ENCODE data around the gene ASPSCR1.
"Not testable (repeated sequence)": the region's sequence is repeated elsewhere in the genome, so short reads cannot be mapped to it uniquely, and the experiment has no call there.

Gene ASPSCR1

DNA sequence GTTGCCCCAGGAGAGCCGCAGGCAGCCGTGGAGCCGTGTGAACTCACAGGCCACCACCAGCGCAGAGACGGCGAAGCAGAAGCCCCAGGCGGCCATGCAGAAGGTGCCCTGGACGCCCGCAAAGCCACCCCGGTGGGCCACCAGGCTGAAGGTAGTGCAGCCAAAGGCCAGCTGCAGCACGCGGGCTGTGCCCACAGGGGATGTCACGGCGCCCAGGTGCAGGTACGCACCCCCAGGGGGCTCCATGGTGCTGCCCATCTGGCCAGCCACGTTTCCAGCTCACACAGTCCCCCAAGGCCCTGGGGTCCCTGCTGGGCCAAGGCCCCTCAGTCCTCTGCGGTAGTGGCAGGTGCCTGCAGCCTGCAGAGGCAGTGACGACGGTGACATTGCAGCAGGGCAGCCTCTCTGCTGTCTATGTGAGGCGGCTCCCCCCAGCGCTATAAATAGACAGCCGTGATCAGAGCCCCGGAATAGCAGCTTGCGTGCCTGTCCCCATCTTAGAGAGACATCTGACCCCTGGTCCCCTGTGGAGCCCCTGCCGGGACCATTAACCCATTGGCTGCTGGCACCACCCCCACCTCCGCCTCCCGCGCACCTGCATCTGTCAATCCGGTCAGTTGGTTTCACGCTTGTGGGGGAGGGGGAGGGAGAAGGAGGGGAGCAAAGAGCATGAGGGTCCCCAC, 35.8 kb upstream of the ASPSCR1 start:
- DNase-seq (ENCODE audit: low spot score), result no peak

DNA sequence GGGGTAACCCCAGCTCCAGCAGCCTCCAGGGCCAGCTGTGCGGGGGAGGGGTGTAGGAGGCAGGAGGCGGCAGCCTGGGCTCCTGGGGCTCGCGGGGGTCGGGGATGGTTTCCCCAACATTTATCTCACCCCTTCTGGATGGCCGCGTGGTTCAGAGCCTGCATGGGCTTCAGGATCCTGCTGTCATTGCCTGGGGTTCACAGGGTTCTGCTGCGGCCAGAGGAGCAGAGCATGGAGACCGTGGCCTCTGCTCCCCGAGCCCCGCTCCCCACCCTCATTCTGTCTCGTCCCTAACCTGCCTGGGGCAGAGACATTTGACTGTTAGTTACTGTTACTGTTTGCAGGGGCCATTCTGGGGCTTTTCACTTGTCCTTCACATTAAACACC, 35.3 kb upstream of the ASPSCR1 start:
- DNase-seq (ENCODE audit: low spot score), result no peak

DNA sequence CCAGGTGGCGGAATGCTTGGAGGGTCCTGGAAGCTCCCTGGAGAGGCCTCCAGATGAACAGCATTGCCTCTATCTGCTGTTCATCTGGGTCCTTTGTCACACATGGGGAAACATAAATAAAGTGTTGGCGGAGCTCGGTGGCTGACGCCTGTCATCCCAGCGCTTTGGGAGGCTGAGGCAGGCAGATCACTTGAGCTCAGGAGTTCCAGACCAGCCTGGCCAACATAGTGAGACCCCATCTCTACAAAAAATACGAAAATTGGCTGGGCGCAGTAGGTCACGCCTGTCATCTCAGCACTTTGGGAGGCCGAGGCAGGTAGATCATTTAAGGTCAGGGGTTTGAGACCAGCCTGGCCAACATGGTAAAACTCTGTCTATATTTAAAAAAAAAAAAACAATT, 32.6 kb upstream of the ASPSCR1 start:
- DNase-seq (ENCODE audit: low spot score), result no peak

DNA sequence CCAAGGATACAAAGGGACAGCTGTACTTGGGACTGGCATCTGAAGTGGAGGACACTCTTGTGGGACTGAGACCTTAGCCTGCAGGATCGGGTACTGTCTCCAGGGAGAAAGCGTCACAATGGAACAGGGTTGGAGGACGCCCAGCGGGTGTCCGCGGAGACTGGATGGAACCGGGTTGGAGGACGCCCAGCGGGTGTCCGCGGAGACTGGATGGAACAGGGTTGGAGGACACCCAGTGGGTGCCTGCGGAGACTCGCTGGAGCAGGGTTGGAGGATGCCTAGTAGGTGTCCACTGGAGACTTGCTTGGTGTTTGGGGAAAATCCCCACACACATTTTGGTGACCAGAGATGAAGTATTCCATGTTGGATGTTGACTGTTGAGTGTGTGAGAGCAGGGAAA, 30.2 kb upstream of the ASPSCR1 start, which contains the start of gene MYADML2:
MYADML2 (minus strand) TSS at position 45 of the 400 bp plus-strand sequence. CDS start 5,492 bp downstream, outside the sequence.
- DNase-seq (ENCODE audit: low spot score), result no peak

DNA sequence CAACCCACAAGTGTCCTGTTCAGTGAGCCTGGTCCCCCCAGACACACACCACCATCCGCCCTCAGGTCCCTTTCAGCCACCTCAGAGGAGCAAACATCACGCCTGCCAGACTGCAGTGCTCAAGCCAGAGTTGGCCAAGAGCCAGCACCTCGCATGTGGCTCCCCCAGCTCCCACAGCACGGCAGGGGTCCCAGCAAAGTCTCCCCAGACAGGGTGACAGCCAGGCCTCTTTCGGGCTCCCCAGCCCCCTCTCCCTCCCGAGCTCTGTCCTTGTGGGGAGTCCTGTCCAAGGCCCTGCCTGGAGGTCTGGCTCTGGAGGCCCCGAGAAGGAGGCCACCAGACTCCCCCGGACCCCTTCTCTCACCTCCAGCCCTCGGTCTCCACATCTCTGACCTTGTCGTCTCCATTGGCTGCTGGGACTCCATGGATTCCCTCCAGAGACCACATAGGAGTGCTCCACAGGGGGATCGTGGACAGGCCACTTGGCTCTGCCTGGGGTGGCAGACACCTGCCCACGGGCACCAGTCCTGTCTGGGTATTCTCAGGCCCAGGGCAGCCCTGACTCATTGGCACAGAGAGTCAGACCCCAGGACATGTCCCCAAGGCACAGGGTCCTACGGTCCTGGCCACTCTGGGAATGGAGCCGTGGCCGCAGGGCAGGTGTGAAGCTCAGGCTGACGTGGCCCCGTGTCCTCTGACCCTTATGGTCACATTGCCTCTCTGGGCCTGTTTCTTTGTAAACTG, 28.6 kb upstream of the ASPSCR1 start:
- DNase-seq (ENCODE audit: low spot score), result no peak

DNA sequence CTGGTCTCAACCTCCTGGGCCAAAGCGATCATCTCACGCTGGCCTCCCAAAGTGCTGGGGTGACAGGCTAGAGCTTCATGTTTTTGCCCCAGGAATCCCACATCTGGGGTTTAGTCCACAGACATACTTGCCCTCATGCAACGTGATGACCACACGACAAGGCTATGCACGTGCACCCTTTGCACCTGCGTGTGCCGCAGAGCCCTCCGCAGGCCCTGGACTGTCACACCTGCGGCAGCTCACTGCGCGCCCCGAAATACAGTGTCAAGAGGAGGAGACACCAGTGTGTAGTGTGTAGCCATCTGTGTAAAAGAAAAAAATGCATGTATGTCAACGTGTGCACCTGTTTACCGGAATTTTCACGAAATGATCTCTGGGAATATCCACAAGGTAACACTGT, 26.9 kb upstream of the ASPSCR1 start:
- DNase-seq (ENCODE audit: low spot score), result no peak

DNA sequence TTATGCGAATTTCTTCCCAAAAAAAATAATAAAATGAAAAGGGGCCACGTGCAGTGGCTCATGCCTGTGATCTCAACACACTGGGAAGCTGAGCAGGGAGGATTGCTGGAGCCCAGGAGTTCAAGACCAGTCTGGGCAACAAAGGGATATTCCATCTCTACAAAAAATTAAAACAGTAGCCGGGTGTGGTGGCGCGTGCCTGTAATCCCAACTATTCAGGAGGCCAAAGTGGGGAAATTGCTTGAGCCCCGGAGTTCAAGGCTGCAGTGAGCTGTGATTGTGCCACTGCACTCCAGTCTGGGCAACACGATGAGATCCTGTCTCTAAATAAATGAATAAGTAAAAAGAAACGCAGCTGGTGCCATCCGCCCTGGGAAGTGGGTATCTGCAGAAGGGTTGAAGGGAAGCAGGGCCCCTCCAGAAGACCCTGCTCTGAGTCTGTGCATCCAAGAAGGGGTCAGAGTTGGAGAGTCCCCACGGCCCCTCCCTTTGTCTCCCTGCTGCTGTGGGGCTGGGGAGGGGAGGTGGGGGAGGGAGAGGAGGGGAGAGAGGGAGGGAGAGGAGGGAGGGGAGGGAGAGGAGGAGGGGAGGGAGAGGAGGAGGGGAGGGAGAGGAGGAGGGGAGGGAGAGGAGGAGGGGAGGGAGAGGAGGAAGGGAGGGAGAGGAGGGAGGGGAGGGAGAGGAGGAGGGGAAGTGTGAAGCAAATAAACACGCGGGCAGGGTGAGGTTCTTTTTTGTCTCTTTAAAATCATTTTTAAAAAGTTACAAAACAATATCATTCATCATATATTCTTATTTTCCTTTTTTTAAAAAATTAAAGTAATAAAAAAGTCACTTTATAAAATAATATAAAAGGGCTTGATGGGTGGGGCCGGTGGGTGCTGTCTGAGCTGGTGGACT, 25.4 kb upstream of the ASPSCR1 start:
- no peak for DNase-seq (ENCODE audit: low spot score)

DNA sequence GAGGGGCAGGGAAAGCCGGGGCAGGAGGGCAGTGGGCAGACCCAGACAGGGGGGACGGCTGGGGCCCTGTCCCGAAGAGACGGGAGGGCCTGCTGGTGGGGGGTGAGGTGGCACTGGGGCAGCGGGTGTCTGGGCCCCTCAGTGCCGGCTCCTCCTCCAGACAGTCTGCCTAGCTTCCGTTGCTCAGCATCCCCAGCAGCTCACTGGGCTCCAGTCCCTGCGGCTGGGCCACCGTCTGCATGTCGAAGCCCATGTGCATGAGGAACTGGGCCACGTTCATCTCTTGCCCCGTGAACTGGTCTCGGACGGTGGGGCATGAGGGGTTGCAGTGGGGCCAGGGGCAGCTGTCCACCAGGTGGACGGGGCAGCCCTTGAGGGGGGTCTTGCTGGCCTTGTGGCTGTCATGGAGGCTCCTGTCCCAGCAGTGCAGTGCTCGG, 24.6 kb upstream of the ASPSCR1 start:
- no peak for DNase-seq (ENCODE audit: low spot score)

DNA sequence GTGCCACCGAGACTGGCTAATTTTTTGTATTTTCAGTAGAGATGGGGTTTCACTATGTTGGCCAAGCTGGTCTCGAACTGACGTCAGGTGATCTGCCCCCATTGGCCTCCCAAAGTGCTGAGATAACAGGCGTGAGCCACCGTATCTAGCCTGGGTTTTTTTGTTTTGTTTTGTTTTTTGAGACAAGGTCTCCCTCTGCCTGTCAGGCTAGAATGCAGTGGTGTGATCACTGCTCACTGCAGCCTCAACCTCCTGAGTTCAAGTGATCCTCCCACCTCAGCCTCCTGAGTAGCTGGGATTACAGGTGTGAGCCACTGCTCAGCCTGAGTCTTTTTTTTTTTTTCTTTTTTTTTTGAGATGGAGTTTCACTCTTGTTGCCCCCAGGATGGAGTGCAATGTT, 24.0 kb upstream of the ASPSCR1 start:
- not testable (repeated sequence) for DNase-seq (ENCODE audit: low spot score)

DNA sequence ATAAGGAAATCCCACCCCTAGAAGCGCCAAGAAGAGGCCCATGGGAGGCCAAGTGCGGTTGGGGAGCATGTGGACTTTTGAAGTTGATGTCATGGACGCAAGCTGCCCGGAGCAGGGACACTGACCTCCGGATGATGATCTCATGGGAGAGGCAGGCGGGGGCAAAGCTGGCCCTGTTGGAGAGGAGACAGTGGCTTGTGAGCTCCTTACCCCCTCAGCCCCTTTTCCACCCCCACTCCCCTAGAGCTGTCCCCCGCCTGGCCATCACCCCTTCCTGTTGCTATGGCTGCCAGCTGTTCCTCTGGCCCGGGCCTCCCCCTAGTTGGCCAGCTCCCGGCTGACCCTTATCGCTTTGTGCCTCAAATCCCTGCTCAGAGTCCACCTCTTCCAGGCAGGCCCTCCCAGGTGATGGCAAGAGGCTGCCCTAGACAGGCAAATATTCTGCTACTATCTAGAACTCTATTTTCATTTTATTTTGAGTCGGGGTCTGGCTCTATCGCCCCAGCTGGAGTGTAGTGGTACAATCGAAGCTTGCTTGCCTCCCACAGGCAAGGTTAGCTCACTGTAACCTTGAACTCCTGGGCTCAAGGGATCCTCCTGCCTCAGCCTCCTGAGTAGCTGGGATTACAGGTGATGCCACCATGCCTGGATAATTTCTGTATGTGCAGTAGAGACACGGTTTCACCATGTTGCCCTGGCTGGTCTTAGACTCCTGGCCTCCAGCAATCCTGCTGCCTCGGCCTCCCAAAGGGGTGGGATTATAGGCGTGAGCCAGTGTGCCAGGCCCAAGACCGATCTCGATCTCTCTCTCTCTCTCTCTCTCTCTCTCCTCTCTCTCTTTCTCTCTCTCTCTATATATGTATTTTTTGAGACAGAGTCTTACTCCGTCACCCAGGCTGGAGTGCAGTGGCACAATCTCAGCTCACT, 23.0 kb upstream of the ASPSCR1 start:
- DNase-seq (ENCODE audit: low spot score), result no peak

DNA sequence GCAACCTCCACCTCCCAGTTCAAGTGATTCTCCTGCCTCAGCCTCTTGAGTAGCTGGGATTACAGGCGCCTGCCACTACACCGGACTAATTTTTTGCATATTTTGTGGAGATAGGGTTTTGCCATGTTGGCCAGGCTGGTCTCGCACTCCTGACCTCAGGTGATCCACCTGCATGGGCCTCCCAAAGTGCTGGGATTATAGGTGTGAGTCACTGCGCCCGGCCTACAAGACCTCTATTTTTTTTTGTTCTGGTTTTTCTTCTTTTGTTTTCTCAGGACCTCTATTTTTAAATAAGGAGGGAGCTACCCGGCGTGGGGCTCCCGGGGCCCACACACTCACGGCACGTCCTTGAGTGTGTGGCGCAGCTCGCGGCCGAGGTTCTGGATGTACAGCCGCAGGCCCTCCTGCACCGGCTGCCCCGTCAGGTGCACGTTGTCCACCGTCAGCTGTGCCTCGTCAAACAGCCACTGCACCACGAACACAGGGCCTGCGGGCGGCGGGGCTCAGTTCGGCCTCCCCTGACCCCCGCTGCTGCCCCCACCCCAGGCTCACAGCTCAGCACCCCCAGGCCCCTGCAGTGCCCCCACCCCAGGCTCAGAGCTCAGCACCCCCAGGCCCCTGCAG, 22.3 kb upstream of the ASPSCR1 start:
- DNase-seq (ENCODE audit: low spot score), result no peak

DNA sequence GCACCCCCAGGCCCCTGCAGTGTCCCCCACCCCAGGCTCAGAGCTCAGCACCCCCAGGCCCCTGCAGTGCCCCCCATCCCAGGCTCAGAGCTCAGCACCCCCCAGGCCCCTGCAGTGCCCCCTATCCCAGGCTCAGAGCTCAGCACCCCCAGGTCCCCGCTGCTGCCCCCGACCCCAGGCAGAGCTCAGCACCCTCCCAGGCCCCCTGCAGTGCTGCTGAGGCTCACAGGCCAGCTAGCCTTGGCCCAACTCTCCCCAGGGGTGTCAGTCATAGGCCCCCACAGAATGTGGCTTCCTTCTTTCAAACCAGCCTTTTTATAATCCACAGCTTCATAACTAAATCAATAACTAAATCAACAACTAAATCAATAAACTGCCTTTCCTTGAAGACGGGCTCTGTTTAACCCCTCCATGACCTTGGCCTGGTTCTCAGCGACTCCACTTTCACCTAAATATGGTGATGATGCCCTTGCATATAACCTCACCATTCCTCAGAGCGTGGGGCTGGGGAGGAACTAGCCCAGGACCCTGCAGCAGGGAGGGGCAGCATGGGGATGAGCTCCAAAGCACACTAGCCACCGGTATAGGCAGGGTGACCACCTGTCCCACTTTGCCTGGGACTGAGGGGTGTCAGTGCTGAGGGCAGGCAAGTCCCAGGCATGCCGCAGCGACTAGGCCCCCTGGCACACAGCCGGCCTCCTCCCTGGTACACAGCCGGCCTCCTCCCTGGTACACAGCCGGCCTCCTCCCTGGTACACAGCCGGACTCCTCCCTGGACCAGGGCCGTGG, 21.5 kb upstream of the ASPSCR1 start:
- DNase-seq (ENCODE audit: low spot score), result no peak

DNA sequence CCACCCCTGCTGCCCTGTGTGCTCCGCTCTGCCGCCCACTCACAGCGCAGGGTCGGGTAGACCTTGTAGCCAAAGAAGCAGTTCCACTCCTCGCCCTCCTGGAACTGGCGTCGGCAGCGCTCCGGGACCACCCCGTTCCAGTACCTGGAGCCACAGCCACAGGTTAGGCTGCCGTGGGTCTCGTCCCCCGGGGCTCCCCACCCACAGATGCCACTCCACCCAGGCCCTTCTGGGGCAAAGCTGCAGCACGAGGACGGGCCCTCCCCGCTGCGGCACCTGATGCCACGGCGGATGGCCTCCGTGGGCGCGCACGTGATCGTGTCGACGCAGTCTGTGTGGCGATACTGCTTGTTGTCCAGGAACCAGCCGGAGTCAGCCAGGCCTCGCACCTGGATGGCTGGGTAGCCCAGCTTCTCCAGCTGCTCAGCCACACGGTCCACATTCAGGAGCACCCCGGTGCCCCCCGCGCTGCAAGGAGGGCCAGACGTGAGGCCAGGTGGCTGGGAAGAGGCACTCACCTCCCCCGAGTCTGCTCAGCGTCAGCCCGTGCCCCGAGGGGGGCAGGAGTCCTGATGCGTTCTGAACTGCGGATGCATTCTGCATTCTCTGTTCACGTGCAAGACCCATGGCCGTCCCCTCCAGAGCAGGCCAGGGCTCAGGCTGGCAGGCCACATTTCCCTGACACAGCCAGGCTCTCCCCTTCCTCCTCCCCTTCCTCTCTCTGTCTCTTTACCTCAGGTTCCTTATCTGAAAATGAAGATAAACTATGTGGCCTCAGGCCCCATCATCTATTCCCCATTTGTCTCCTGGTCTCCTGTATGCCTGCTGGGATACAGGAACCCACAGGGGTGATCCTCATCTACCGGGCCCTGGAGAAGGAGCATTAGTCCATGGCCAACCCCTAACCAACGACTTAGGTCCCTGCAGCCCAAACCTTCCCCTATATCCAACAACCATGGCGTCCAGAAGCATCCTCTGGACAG, 20.5 kb upstream of the ASPSCR1 start:
- no peak for DNase-seq (ENCODE audit: low spot score)

DNA sequence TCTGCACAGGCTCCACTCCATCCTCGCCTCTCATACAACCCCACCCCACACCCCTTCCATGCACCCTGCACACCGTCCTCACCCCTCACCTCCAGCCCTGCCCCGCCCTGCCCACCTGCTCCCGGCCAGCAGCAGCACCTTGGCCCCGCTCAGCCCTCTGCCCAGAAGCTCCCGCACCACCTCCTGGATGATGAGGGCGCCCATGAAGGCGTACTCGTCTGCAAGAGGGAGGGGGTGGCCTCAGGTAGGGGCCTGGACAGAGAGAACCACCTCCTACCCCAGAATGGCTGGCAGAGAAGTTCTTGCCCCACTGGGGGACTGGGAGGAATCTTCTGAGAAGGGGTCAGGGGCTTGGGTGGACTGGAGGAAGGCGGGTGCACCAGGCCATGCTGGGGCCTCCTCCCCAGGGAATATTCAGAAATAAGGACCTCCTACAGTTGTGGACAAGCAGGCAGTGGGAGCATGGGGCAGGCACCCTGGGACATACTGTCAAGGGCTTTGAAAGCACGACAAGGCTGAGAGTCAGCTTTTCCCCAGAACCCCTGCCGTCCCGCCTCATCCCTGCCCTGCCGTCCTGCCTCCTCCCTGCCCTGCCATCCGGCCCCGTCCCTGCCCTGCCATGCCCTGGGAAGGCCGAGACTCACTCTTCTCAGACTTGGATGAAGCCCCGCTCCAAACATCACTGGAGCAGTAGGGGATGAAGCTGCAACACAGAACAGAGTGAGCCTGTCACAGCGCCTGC, 19.6 kb upstream of the ASPSCR1 start:
- no peak for DNase-seq (ENCODE audit: low spot score)

DNA sequence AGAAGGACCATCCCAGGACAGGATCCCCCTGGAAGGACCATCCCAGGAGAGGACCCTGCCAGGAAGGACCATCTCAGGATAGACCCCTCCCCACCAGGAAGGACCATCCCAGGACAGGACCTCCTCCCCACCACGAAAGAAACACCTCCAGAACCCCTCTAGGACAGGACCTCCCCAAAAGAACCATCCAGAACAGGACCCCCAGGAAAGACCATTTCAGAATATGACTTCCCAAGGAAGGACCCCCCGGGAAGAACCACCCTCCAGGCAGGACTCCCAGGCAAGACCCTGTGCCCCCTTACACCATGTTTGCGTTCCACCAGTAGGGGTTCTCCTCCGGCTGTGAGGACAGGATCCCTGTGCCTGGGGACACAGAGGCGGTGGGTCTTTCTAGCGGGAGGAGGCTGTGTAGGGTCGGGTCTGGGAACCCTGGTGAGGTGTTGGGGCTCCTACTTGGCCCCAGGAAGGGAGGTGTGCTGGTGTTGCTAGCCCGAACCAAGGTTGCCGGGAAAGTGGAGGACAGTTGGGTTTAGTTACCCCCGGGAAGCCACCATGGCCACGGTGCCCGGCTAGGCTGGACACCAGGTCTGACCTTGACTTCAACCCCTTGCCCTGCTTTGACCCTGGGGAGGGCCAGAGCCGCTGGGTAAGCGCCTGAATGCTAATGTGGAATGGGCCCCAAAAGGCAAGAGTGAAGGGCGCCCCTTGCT, 18.6 kb upstream of the ASPSCR1 start:
- DNase-seq (ENCODE audit: low spot score), result no peak

DNA sequence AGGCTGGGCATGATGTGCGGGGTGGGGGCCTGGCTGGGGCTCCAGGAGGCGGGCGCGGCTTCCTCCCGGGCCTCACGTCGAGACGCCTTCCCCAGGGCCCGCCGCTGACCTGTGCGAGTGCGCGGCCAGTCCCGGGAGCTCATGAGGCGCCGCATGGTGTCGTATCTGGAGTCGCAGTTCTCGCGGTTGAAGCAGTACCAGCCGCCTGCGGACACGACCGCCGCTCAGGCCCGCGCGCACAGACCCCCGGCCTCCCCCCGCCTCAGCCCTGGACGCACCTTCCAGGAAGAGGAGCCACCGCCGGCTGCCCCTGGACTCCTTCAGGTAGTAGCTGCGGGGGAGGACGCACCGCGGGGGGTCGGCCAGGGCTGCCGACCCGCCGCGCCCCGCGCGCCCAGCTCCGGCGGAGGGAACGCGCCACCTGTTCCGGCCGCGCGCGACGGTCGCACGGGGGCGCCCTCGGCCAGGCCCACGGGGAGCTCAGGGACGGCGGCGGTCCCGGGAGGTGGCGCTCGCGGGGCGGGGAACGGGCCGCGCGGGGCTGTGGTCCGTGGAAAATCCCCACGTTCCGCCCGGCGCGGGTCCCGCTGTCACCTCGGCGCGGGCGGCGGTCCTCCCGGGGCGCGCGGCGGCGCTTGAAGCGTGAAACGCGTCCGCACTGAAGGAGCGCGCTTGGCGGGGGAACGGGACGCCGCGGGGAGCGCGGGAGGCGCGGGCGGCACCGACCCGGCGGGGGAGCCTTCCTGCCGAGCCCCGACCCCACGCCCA, 17.9 kb upstream of the ASPSCR1 start:
- peak; percentile 27 for DNase-seq (ENCODE audit: low spot score)
